ENCODE measurements around the gene PIK3CA.
A peak's percentile ranks its signal among the peaks of the same experiment; 100 is the strongest.
"Not testable (repeated sequence)": the region's sequence is repeated elsewhere in the genome, so short reads cannot be mapped to it uniquely, and the experiment has no call there.

Gene PIK3CA

GRCh38 chr3:179256813-179257212 is 108.7 kb downstream of the PIK3CA start:
- no peak overlapping the region for H3K27ac ChIP-seq

GRCh38 chr3:179257742-179258141 is 109.6 kb downstream of the PIK3CA start:
- H3K27ac ChIP-seq = not testable (repeated sequence)

More at GRCh38 chr3:179256813-179257212, 108.7 kb downstream of the PIK3CA start:
- no peak for TF ChIP-seq CTCF (IDR thresholded peaks at IDR 0.05)
- TF ChIP-seq ZFX (IDR thresholded peaks at IDR 0.05; ENCODE audit: borderline replicate concordance) = no peak

GRCh38 chr3:179258820-179259219 is 110.7 kb downstream of the PIK3CA start:
- H3K27ac ChIP-seq = no peak overlapping the region
- TF ChIP-seq CTCF (IDR thresholded peaks at IDR 0.05) (no peak), ZFX (IDR thresholded peaks at IDR 0.05; ENCODE audit: borderline replicate concordance) (no peak)

- H3K27ac ChIP-seq = not testable (repeated sequence)
These were observed 112.0 kb downstream of the PIK3CA start for GRCh38 chr3:179259959-179260756.

- no peak for TF ChIP-seq CTCF (IDR thresholded peaks at IDR 0.05)
- no peak for TF ChIP-seq ZFX (IDR thresholded peaks at IDR 0.05; ENCODE audit: borderline replicate concordance)
- peak overlapping the region; percentile 34; the same call in 1 of the 2 replicates for H3K27ac ChIP-seq
These were observed 113.0 kb downstream of the PIK3CA start for GRCh38 chr3:179260949-179261765.

GRCh38 chr3:179263134-179263533 is 115.0 kb downstream of the PIK3CA start:
- H3K27ac ChIP-seq = no peak overlapping the region
- TF ChIP-seq ZFX (IDR thresholded peaks at IDR 0.05; ENCODE audit: borderline replicate concordance) (no peak), CTCF (IDR thresholded peaks at IDR 0.05) (no peak)

- no peak overlapping the region for H3K27ac ChIP-seq
- no peak for TF ChIP-seq CTCF (IDR thresholded peaks at IDR 0.05)
These were observed 116.3 kb downstream of the PIK3CA start for GRCh38 chr3:179264449-179264848.

GRCh38 chr3:179265092-179265491 is 116.9 kb downstream of the PIK3CA start:
- H3K27ac ChIP-seq = no peak overlapping the region
- TF ChIP-seq ZFX (IDR thresholded peaks at IDR 0.05; ENCODE audit: borderline replicate concordance) (no peak), CTCF (IDR thresholded peaks at IDR 0.05) (no peak)

Data from 22Rv1 (cell line).